ENCODE measurements around the gene IFNAR1. TPM values are rescaled to one million over a fixed set of nuclear protein-coding genes. Genes with fewer than 3 reads are reported as not detected.

IFNAR1 gene
- total RNA-seq, 1 experiment from 2014 or later: 14.2 TPM

DNA sequence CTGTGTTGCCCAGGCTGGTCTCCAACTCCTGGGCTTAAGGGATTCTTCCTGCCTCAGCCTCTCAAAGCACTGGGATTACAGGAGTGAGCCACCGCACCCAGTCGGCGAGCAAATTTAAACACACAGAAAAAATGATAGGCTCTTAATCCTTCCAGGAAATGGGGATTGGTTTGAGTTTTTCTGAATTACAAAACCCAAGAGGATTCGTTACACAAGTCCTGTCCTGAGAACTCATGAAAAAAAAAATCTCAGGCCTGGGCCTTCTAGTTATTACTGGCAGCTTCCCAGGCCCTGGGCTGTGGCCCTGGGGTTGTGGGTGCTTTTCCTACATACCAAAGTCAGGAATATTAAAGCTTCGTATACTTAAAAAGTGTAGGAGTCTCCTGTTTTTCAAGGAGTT is 72.2 kb downstream of the IFNAR1 start:
- WGBS (ENCODE audit: extremely low coverage, insufficient read length, low lambda C conversion rate): no CpG with 5 or more reads among the region's 5 CpGs
- H3K36me3 Mint-ChIP-seq (ENCODE audit: insufficient read depth in 1 of 3, low read depth in 3 of 3): no peaks in the 10 kb centered on the region; a peak in 1 of 7 replicates
- no peaks in the 10 kb centered on the region for H3K27me3 ChIP-seq (ENCODE audit: insufficient read depth, low read length)
- no peak overlapping the region for H3K23ac ChIP-seq (ENCODE audit: insufficient read length, low read depth, low read length)
- peaks cover 3% of the 10 kb centered on the region for H3K23me2 ChIP-seq (ENCODE audit: insufficient read length, low read depth, low read length, poor library complexity, severe bottlenecking)
- H3K18ac ChIP-seq (ENCODE audit: insufficient read length, low read depth, low read length): no peak overlapping the region
- peaks cover 4 to 10% of the 10 kb centered on the region in 2 experiments for H3K4me1 Mint-ChIP-seq
- H2BK15ac ChIP-seq (ENCODE audit: low read depth, low read length): no peak overlapping the region
- no peaks in the 10 kb centered on the region for H3K79me1 ChIP-seq (ENCODE audit: insufficient read depth, low read depth, low read length, poor library complexity, severe bottlenecking)
- no peaks in the 10 kb centered on the region; a peak in 2 of 5 replicates for H3K9me3 Mint-ChIP-seq
- H3T11ph ChIP-seq (ENCODE audit: low read length): no peak overlapping the region
- H3K4ac ChIP-seq (ENCODE audit: low read depth, low read length): no peak overlapping the region
- no peak overlapping the region for H3K27ac Mint-ChIP-seq
- H3K27me3 Mint-ChIP-seq (ENCODE audit: low read depth): peaks cover 6% of the 10 kb centered on the region
- no peak overlapping the region for H4K8ac ChIP-seq (replicated peaks; ENCODE audit: insufficient read length, low read depth, low read length)
- H3K56ac ChIP-seq (ENCODE audit: insufficient read length, low read depth, low read length): no peak overlapping the region
- H3K9me3 ChIP-seq (ENCODE audit: control insufficient read depth, low read depth, low read length): no peaks in the 10 kb centered on the region
- H2BK5ac ChIP-seq (ENCODE audit: insufficient read length, low read length): no peak overlapping the region
- H4K20me1 ChIP-seq (ENCODE audit: control insufficient read depth, insufficient read depth, insufficient read length): no peaks in the 10 kb centered on the region
- no peak overlapping the region for H2AK5ac ChIP-seq (ENCODE audit: insufficient read length, low read length)
- H3K27ac ChIP-seq (ENCODE audit: insufficient read length, low read depth, low read length): no peak overlapping the region
- no peak overlapping the region for H4K91ac ChIP-seq (ENCODE audit: insufficient read length, low read depth, low read length)
- H4K5ac ChIP-seq (ENCODE audit: insufficient read length, low read depth, low read length): no peak overlapping the region
- no peak for DNase-seq
- H2BK12ac ChIP-seq (ENCODE audit: insufficient read length, low read depth, low read length): no peak overlapping the region
- no peak overlapping the region for H3K4me2 ChIP-seq (ENCODE audit: insufficient read depth, insufficient read length, low read length)
- TF ChIP-seq, protein P1, sequence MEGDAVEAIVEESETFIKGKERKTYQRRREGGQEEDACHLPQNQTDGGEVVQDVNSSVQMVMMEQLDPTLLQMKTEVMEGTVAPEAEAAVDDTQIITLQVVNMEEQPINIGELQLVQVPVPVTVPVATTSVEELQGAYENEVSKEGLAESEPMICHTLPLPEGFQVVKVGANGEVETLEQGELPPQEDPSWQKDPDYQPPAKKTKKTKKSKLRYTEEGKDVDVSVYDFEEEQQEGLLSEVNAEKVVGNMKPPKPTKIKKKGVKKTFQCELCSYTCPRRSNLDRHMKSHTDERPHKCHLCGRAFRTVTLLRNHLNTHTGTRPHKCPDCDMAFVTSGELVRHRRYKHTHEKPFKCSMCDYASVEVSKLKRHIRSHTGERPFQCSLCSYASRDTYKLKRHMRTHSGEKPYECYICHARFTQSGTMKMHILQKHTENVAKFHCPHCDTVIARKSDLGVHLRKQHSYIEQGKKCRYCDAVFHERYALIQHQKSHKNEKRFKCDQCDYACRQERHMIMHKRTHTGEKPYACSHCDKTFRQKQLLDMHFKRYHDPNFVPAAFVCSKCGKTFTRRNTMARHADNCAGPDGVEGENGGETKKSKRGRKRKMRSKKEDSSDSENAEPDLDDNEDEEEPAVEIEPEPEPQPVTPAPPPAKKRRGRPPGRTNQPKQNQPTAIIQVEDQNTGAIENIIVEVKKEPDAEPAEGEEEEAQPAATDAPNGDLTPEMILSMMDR (conservative IDR thresholded peaks at IDR 0.05): no peak
- no peak overlapping the region for H3K4me3 Mint-ChIP-seq
- H2AFZ ChIP-seq (ENCODE audit: low read length): no peak overlapping the region
- H3K4me1 ChIP-seq (ENCODE audit: insufficient read depth, low read length): no peaks in the 10 kb centered on the region
- H2BK120ac ChIP-seq (ENCODE audit: low read depth, low read length, poor library complexity, severe bottlenecking): no peak overlapping the region
- no peaks in the 10 kb centered on the region for H3K79me2 ChIP-seq (ENCODE audit: insufficient read depth, low read length)
- no peak overlapping the region for H3K14ac ChIP-seq (ENCODE audit: insufficient read depth, low read length)
- no peak overlapping the region for H2BK20ac ChIP-seq (ENCODE audit: low read depth, low read length, poor library complexity, severe bottlenecking)
- H3K9ac ChIP-seq (ENCODE audit: extremely low read depth, insufficient read length, low read length): no peak overlapping the region
